Fibroblast of the aortic adventitia (primary cell): ENCODE measurements around the gene TIFAB. TPM values are rescaled to one million over a fixed set of nuclear protein-coding genes. Genes with fewer than 3 reads are reported as not detected.
A peak's percentile ranks its signal among the peaks of the same experiment; 100 is the strongest.

Experiments
- DNase-seq: peaks from one replicate; pipeline ENCODE4 v3.0.0-alpha.2; 2010; ENCODE audit warnings: low read depth
- H3K4me3 ChIP-seq: 2 replicates; pipeline ENCODE4 v1.5.1; 2011; ENCODE audit warnings: low read depth, mild to moderate bottlenecking, control low read depth, low read length, moderate library complexity
- total RNA-seq: library from RNA; depleted of rRNA; stranded (reverse); fragments of >200 nt; gene quantifications from 2 replicates; pipeline ENCODE4 v1.2.3, GENCODE V29; 2012; ENCODE audit warnings: low replicate concordance
- TF ChIP-seq, protein P1 (sequence below): IDR thresholded peaks from 2 replicates; pipeline ENCODE4 v1.5.1; 2011; ENCODE audit warnings: mild to moderate bottlenecking, low read length, control low read depth, inconsistent platforms; ENCODE audit not compliant: insufficient read depth

TIFAB gene
- total RNA-seq, 1 donor = not detected

DNA sequence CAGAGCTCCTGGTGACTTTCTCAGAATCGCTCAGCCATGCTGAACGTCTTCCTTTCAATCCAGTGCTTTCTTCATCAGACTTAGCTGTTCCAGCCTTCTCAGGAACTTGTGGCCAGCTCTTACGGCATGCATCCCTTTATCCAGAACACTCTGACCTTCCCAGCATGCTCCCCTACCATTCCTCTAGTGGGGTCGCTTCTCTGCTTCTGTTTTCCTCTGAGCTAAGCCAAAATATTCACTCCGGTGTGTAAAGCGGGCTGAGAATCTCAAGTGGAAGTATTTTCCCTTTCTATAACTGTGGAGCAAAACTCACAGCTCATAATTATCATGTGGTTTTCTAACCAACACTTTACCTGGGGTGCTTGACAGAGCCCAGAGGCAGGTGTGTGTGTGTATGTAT, 11.2 kb downstream of the TIFAB start:
- no peak overlapping the region for H3K4me3 ChIP-seq
- no peak for DNase-seq
- TF ChIP-seq, protein P1, sequence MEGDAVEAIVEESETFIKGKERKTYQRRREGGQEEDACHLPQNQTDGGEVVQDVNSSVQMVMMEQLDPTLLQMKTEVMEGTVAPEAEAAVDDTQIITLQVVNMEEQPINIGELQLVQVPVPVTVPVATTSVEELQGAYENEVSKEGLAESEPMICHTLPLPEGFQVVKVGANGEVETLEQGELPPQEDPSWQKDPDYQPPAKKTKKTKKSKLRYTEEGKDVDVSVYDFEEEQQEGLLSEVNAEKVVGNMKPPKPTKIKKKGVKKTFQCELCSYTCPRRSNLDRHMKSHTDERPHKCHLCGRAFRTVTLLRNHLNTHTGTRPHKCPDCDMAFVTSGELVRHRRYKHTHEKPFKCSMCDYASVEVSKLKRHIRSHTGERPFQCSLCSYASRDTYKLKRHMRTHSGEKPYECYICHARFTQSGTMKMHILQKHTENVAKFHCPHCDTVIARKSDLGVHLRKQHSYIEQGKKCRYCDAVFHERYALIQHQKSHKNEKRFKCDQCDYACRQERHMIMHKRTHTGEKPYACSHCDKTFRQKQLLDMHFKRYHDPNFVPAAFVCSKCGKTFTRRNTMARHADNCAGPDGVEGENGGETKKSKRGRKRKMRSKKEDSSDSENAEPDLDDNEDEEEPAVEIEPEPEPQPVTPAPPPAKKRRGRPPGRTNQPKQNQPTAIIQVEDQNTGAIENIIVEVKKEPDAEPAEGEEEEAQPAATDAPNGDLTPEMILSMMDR = no peak

GRCh38 chr5:135439231-135440205, 12.6 kb downstream of the TIFAB start:
- DNase-seq = no peak
- H3K4me3 ChIP-seq = no peak overlapping the region
- TF ChIP-seq, protein P1 = no peak

GRCh38 chr5:135438636-135439221, 13.4 kb downstream of the TIFAB start:
- H3K4me3 ChIP-seq = no peak overlapping the region
- no peak for DNase-seq
- TF ChIP-seq, protein P1 = no peak

DNA sequence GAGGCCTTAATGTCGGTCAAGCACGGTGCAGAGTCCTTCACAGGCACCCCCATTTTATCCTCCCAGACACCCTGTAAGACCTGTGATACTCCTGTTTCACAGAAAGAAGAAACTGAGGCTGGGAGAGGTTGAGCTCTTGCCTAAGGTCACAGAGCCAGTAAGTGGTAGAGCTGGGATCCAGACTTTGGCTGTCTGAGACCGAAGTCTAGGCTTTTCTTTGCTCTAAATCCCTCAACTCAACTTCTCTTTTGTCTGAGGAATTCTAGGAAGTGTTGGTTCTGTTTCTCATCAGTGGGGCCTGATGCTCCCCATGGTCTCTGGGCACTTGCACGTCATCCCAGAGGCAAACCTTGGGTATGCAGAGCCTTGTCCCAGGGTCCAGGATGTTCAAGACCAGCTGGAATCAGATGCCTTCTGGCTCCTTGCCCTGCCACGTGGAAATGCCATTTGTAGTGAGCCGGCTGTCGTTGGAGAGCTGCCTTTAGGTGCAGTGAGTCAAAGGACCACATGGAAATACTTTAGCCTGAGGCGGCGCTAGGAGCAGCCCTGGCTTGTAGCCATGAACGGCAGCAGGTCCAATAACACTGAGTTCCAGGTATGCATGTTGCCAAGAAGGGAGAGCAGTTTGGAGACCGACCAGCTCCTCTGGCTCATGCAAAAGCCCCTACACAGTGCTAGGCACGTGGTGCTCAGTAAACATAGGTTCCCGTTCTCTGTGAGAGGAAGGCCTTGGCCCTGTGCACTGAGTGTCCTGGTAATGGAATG, 14.2 kb downstream of the TIFAB start:
- no peak overlapping the region for H3K4me3 ChIP-seq
- TF ChIP-seq, protein P1 = peak; percentile 31
- DNase-seq = peak; percentile 95

GRCh38 chr5:135437422-135437795, 14.7 kb downstream of the TIFAB start:
- H3K4me3 ChIP-seq = no peak overlapping the region
- DNase-seq = no peak
- TF ChIP-seq, protein P1 = no peak

DNA sequence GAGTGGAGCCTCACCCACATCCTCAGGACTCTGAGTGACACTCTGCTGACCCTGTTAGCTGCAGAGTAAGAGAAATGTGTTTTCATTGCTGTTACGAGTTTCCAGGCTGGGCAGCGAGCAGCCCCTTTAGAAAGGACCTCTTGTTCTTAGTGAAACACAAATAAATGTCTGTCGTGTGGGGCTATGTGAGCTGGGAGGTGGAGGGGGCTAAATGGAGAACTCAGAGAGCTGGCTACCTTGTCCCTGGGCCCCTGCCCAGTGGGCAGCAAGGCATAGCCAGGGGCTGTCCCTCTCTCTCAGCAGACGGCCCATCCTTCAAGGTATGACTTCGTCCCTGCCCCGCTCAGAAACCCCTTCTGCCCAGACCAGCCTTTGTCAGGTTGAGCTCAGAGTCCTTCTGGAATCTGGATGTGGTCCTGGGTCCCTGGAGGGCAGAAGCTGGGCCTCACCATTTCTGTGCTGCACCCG, 15.2 kb downstream of the TIFAB start:
- no peak for DNase-seq

More for the DNA sequence above, 15.2 kb downstream of the TIFAB start:
- TF ChIP-seq, protein P1 = no peak
- H3K4me3 ChIP-seq = no peak overlapping the region
